ENCODE measurements around the gene DAB2IP. TPM values are rescaled to one million over a fixed set of nuclear protein-coding genes. Genes with fewer than 3 reads are reported as not detected.

The DAB2IP gene
- total RNA-seq, 2 donors from 2014 or later = 51.6 to 83.2 TPM

- Histone ChIP-seq H3K4me1 (replicated peaks) (no peaks in the 10 kb centered on the region), H3K4me3 (peak overlapping the region; percentile 43 to 48), H3K36me3 (no peaks in the 10 kb centered on the region), H3K27me3 (replicated peaks; ENCODE audit: insufficient read depth) (no peaks in the 10 kb centered on the region), H3K9me3 (no peaks in the 10 kb centered on the region), H3K27ac (peak overlapping the region in 1 of 2 donors; percentile 53)
- TF ChIP-seq CTCF (IDR thresholded peaks at IDR 0.05) (no peak), POLR2AphosphoS5 (IDR thresholded peaks at IDR 0.05) (no peak), POLR2A (IDR thresholded peaks at IDR 0.05) (no peak)
- peak; percentile 17 for DNase-seq (ENCODE audit: low spot score)
- intact Hi-C loops (cut with DNase I) = no loop called here
- 4% methylated on average over 28 of the region's 29 CpGs for WGBS
Measured at GRCh38 chr9:121652021-121652837, 795 bp downstream of the DAB2IP start.

GRCh38 chr9:121652838-121653231 is 1.4 kb downstream of the DAB2IP start:
- no peaks in the 10 kb centered on the region for H3K4me1 ChIP-seq (replicated peaks)
- H3K9me3 ChIP-seq = no peaks in the 10 kb centered on the region
- H3K4me3 ChIP-seq = peak overlapping the region; percentile 43 to 48
- no peak for TF ChIP-seq CTCF (IDR thresholded peaks at IDR 0.05)
- no peak for TF ChIP-seq POLR2A (IDR thresholded peaks at IDR 0.05)
- TF ChIP-seq POLR2AphosphoS5 (IDR thresholded peaks at IDR 0.05) = no peak
- no peak overlapping the region for H3K27ac ChIP-seq
- no peaks in the 10 kb centered on the region for H3K36me3 ChIP-seq
- no peak for DNase-seq (ENCODE audit: low spot score)
- intact Hi-C loops (cut with DNase I) = no loop called here
- H3K27me3 ChIP-seq (replicated peaks; ENCODE audit: insufficient read depth) = no peaks in the 10 kb centered on the region
- WGBS = 32% methylated on average over 2 of the region's 2 CpGs

GRCh38 chr9:121654499-121655140 is 3.2 kb downstream of the DAB2IP start:
- Histone ChIP-seq H3K36me3 (no peaks in the 10 kb centered on the region), H3K27ac (no peak overlapping the region), H3K4me1 (replicated peaks) (no peaks in the 10 kb centered on the region), H3K4me3 (no peak overlapping the region), H3K9me3 (no peaks in the 10 kb centered on the region), H3K27me3 (replicated peaks; ENCODE audit: insufficient read depth) (no peaks in the 10 kb centered on the region)
- WGBS = 81% methylated on average over 3 of the region's 3 CpGs
- TF ChIP-seq POLR2A (IDR thresholded peaks at IDR 0.05) (no peak), POLR2AphosphoS5 (IDR thresholded peaks at IDR 0.05) (no peak), CTCF (IDR thresholded peaks at IDR 0.05) (no peak)
- intact Hi-C loops (cut with DNase I) = no loop called here
- DNase-seq (ENCODE audit: low spot score) = no peak

DNA sequence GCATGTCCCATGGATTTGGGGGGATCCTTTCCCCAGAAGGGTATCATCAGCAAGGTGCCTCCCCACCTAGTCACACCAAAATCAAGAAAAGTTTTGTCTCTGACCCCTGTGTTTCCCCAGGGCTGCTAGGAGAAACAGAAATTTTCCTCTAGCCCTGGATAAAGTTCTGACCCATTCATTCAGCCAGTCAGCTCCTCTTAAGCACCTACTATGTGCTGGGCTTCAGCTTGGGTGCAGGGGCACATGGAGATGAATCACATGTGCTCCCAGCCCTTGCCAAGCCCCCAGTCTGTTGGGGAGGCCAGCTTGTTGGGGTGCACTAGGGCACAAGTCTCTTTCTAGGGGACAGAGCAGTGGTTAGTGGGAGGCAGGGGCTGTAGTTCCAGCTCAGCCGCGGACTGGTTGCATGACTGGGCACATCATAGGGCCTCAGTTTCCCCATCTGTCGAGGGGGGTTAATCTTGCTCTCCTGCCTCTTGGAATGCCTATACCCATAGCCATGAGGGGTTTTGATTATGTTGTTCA is 3.9 kb downstream of the DAB2IP start:
- no peaks in the 10 kb centered on the region for H3K36me3 ChIP-seq
- no peaks in the 10 kb centered on the region for H3K9me3 ChIP-seq
- TF ChIP-seq POLR2AphosphoS5 (IDR thresholded peaks at IDR 0.05) (no peak), POLR2A (IDR thresholded peaks at IDR 0.05) (no peak), CTCF (IDR thresholded peaks at IDR 0.05) (no peak)
- intact Hi-C loops (cut with DNase I) = no loop called here
- H3K4me1 ChIP-seq (replicated peaks) = no peaks in the 10 kb centered on the region
- WGBS = 90% methylated on average over 3 of the region's 3 CpGs
- H3K27me3 ChIP-seq (replicated peaks; ENCODE audit: insufficient read depth) = no peaks in the 10 kb centered on the region
- H3K4me3 ChIP-seq = no peak overlapping the region
- no peak for DNase-seq (ENCODE audit: low spot score)
- H3K27ac ChIP-seq = no peak overlapping the region

Data from prostate gland (tissue), 2 donors.